ENCODE data around the gene SLMAP. TPM values are rescaled to one million over a fixed set of nuclear protein-coding genes. Genes with fewer than 3 reads are reported as not detected.

The SLMAP gene
- total RNA-seq, 3 donors from 2014 or later (not counting 1 experiment from before 2014, with no cell fraction given): 79.4 to 98.6 (median 89.0) TPM

DNA sequence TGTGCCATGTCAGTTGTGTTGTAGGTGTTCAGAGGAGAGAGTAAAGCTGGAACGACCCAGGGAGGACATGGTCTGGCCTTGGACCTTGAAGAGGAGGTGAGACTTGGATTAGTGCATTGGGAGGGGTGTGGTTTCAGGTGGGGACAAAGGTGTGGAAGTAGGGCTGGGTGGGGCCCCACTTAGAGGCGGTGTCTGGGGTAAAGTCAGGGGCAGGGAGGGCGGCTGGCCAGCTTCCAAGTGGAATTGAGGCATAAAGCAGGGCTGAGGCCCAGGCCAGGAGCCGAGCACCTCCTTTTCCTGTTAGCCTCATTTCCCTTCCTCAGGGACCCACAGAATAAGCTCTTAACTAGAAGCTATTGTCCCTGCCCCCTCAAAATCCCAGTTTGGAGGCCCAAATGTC lies 215.9 kb downstream of the SLMAP start:
- DNase-seq (no peak), ATAC-seq (no peak)
- Mint-ChIP-seq H3K4me1 (peaks cover 0 to 10% of the 10 kb centered on the region in 2 donors), H3K36me3 (no peaks in the 10 kb centered on the region), H3K9me3 (no peaks in the 10 kb centered on the region), H3K4me3 (no peak overlapping the region), H3K27ac (no peak overlapping the region), H3K27me3 (ENCODE audit: low read depth in 2 of 2) (peaks cover 0 to 4% of the 10 kb centered on the region in 2 donors)
- no peaks in the 10 kb centered on the region for H3K9me3 ChIP-seq (ENCODE audit: control insufficient read depth, insufficient read depth, low read length)
- 65% methylated on average over 4 of the region's 4 CpGs for WGBS (ENCODE audit: insufficient coverage)
- no peaks in the 10 kb centered on the region for H3K36me3 ChIP-seq (ENCODE audit: control insufficient read depth, insufficient read depth, low read length)
- no peak overlapping the region for H3K4me3 ChIP-seq (ENCODE audit: low read length)
- H3K4me1 ChIP-seq (ENCODE audit: control insufficient read depth, insufficient read depth, low read length): no peaks in the 10 kb centered on the region
- intact Hi-C loops (cut with micrococcal nuclease): no loop called here
- H3K27ac ChIP-seq (ENCODE audit: low read length): no peak overlapping the region
- TF ChIP-seq, protein P1, sequence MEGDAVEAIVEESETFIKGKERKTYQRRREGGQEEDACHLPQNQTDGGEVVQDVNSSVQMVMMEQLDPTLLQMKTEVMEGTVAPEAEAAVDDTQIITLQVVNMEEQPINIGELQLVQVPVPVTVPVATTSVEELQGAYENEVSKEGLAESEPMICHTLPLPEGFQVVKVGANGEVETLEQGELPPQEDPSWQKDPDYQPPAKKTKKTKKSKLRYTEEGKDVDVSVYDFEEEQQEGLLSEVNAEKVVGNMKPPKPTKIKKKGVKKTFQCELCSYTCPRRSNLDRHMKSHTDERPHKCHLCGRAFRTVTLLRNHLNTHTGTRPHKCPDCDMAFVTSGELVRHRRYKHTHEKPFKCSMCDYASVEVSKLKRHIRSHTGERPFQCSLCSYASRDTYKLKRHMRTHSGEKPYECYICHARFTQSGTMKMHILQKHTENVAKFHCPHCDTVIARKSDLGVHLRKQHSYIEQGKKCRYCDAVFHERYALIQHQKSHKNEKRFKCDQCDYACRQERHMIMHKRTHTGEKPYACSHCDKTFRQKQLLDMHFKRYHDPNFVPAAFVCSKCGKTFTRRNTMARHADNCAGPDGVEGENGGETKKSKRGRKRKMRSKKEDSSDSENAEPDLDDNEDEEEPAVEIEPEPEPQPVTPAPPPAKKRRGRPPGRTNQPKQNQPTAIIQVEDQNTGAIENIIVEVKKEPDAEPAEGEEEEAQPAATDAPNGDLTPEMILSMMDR (IDR thresholded peaks at IDR 0.05): no peak
- H3K27me3 ChIP-seq (ENCODE audit: control insufficient read depth, insufficient read depth, low read length): no peaks in the 10 kb centered on the region

DNA sequence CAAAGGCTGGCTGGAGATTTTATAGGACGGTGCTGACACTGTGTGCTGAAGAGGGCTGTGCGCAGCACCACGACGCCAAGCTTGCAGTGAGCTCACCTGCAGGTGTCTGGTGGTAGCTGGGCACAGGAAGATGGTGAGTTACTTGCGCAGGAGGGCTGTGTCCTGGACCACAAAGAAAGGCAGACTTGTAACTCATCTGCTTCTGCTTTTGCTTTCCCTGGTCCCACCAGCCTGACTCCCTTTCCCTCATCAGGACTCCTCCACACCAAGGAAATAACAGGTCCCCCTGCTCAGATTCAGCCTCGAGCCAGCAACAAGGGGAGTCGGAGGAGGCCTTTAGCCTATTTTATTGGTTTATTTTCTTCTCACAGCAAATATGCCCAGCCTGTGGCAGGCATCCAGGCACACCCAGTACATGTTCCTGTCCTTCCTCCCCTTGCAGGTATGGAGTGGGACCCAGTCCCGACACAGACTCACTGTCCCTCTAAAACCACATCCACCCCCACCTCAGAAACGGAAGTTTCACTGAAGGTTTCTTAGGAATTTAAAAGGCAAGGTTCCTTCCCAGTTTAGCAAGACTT lies 216.5 kb downstream of the SLMAP start:
- 54% methylated on average over 9 of the region's 9 CpGs for WGBS (ENCODE audit: insufficient coverage)
- no peak for DNase-seq
- no peak overlapping the region for H3K27ac Mint-ChIP-seq

DNA sequence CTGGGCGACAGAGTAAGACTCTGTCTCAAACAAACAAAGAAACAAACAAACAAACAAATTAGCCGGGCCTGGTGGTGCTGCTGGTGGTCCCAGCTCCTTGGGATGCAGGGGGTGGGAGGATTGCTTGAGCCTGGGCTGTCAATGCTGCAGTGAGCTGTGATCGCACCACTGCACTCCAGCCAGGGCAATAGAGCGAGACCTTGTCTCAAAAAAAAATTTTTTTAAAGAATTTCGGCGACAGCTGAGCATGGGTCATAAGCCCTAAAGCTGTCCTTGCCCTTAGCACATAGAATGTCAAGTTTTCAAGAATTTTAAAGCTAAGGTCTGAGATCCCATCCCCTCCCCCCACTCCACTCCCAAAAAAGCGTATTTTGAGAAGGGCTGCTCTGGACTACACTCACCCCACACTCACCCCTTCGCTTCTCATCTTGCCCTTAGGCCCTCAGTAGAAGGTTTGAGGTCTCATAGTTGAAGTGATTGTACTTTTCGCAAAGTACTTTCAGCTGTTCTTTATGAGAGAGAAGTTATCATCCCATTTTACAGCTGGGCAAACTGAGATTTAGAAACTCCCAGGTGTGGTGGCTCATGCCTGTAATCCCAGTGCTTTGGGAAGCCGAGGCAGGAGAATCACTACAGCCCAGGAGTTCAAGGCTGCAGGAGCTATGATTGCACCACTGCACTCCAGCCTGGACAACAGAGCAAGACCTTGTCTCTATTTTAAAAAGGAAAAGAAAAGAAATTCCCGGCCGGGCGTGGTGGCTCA lies 217.8 kb downstream of the SLMAP start:
- no peaks in the 10 kb centered on the region for H3K36me3 Mint-ChIP-seq
- no peak overlapping the region for H3K4me3 Mint-ChIP-seq
- Histone ChIP-seq H3K36me3 (ENCODE audit: control insufficient read depth, insufficient read depth, low read length) (no peaks in the 10 kb centered on the region), H3K27ac (ENCODE audit: low read length) (no peak overlapping the region), H3K4me1 (ENCODE audit: control insufficient read depth, insufficient read depth, low read length) (no peaks in the 10 kb centered on the region), H3K9me3 (ENCODE audit: control insufficient read depth, insufficient read depth, low read length) (no peaks in the 10 kb centered on the region), H3K27me3 (ENCODE audit: control insufficient read depth, insufficient read depth, low read length) (no peaks in the 10 kb centered on the region), H3K4me3 (ENCODE audit: low read length) (no peak overlapping the region)
- H3K27ac Mint-ChIP-seq: no peak overlapping the region
- TF ChIP-seq, protein P1 (IDR thresholded peaks at IDR 0.05): no peak
- no peak for ATAC-seq
- peaks cover 0 to 10% of the 10 kb centered on the region in 2 donors for H3K4me1 Mint-ChIP-seq
- no peak for DNase-seq
- no peaks in the 10 kb centered on the region for H3K9me3 Mint-ChIP-seq
- no peaks in the 10 kb centered on the region for H3K27me3 Mint-ChIP-seq (ENCODE audit: low read depth in 2 of 2)
- intact Hi-C loops (cut with micrococcal nuclease): no loop called here
- 94% methylated on average over 12 of the region's 13 CpGs for WGBS (ENCODE audit: insufficient coverage)

More for the DNA sequence above, 216.5 kb downstream of the SLMAP start:
- ATAC-seq: no peak
- H3K4me3 Mint-ChIP-seq: no peak overlapping the region
- Histone ChIP-seq H3K27me3 (ENCODE audit: control insufficient read depth, insufficient read depth, low read length) (no peaks in the 10 kb centered on the region), H3K9me3 (ENCODE audit: control insufficient read depth, insufficient read depth, low read length) (no peaks in the 10 kb centered on the region), H3K4me1 (ENCODE audit: control insufficient read depth, insufficient read depth, low read length) (no peaks in the 10 kb centered on the region), H3K27ac (ENCODE audit: low read length) (no peak overlapping the region), H3K36me3 (ENCODE audit: control insufficient read depth, insufficient read depth, low read length) (no peaks in the 10 kb centered on the region), H3K4me3 (ENCODE audit: low read length) (no peak overlapping the region)
- no peaks in the 10 kb centered on the region for H3K36me3 Mint-ChIP-seq
- peaks cover 0 to 4% of the 10 kb centered on the region in 2 donors for H3K27me3 Mint-ChIP-seq (ENCODE audit: low read depth in 2 of 2)
- H3K9me3 Mint-ChIP-seq: no peaks in the 10 kb centered on the region
- peaks cover 0 to 10% of the 10 kb centered on the region in 2 donors for H3K4me1 Mint-ChIP-seq
- TF ChIP-seq, protein P1 (IDR thresholded peaks at IDR 0.05): no peak
- intact Hi-C loops (cut with micrococcal nuclease): no loop called here
